SK-N-SH (cell line): ENCODE measurements around the gene LSP1.

Experiments used
- ELF1 ChIP-seq: IDR thresholded peaks from 2 replicates; pipeline ENCODE4 v1.4.0; 2012
- EP300 ChIP-seq, 2 experiments: IDR thresholded peaks; 2 replicates each; pipeline versions ENCODE4 v1.4.0 to v1.6.1; 2012; ENCODE audit warnings: borderline replicate concordance in 1 of 2, low read depth in 1 of 2, low read length in 1 of 2
- MEF2A ChIP-seq: IDR thresholded peaks from 2 replicates; pipeline ENCODE4 v1.4.0; 2012; ENCODE audit warnings: low read depth, borderline replicate concordance
- POLR2AphosphoS5 ChIP-seq: IDR thresholded peaks from 2 replicates; pipeline ENCODE4 v1.6.1; 2012; ENCODE audit warnings: low read depth, low read length
- RAD21 ChIP-seq: IDR thresholded peaks from 2 replicates; pipeline ENCODE4 v1.6.1; 2012; ENCODE audit warnings: mild to moderate bottlenecking, low read length
- TF ChIP-seq, protein P1 (sequence below): fragments of 200-600 bp; sonication (generic); IDR thresholded peaks from 2 replicates; pipeline ENCODE4 v1.6.1; 2017; ENCODE audit warnings: antibody characterized with exemption, mild to moderate bottlenecking, moderate library complexity
- TF ChIP-seq, protein P2 (sequence below): fragments of 150-350 bp; IDR thresholded peaks from 2 replicates; pipeline ENCODE4 v1.6.1; 2017; ENCODE audit warnings: antibody characterized with exemption, low read length, low read depth, borderline replicate concordance

DNA sequence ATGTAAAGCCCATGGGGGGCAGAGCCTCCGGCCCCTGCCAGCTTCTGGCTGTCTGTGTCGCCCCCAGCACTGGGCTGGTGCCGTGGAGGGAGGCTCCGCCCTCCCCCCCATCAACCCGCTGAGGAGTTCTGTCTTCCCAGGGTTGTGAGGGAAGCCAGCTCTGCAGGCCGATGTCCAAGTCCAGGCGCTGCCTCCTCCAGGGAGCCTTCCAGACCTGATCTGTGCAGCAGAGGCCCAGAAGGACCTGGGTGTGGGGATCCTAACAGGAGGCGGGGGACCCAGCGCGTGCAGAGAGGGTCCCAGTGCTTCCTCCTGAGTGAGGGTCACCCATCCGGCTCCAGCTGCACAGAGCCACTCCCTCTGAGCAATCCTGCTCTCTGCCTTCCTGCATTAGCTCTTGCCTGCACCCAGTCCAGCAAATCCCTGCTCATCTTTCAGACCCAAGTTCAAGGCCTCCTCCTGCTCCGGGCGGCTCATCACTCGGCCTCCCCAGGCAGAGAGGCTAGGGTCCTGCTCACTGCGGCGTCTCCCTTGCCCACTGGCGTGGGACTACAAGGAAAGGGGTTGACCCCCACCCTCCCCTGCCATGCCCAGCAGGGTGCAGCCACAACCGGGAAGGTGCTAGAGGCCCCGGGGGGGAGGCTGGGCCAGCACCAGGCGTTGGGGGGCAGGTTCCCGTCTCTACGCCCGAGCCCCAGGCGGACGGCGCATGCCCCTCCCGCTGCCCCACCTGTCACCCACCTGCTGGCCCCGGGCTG lies 22.4 kb downstream of the LSP1 start:
- TF ChIP-seq, protein P1, sequence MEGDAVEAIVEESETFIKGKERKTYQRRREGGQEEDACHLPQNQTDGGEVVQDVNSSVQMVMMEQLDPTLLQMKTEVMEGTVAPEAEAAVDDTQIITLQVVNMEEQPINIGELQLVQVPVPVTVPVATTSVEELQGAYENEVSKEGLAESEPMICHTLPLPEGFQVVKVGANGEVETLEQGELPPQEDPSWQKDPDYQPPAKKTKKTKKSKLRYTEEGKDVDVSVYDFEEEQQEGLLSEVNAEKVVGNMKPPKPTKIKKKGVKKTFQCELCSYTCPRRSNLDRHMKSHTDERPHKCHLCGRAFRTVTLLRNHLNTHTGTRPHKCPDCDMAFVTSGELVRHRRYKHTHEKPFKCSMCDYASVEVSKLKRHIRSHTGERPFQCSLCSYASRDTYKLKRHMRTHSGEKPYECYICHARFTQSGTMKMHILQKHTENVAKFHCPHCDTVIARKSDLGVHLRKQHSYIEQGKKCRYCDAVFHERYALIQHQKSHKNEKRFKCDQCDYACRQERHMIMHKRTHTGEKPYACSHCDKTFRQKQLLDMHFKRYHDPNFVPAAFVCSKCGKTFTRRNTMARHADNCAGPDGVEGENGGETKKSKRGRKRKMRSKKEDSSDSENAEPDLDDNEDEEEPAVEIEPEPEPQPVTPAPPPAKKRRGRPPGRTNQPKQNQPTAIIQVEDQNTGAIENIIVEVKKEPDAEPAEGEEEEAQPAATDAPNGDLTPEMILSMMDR, result no peak
- TF ChIP-seq, protein P2, sequence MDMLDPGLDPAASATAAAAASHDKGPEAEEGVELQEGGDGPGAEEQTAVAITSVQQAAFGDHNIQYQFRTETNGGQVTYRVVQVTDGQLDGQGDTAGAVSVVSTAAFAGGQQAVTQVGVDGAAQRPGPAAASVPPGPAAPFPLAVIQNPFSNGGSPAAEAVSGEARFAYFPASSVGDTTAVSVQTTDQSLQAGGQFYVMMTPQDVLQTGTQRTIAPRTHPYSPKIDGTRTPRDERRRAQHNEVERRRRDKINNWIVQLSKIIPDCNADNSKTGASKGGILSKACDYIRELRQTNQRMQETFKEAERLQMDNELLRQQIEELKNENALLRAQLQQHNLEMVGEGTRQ, result no peak
- TF ChIP-seq MEF2A (no peak), ELF1 (no peak), EP300 (IDR thresholded peaks at IDR 0.05; ENCODE audit: borderline replicate concordance in 1 of 2, low read depth in 1 of 2, low read length in 1 of 2) (no peak), POLR2AphosphoS5 (no peak), RAD21 (no peak)
